ENCODE results near the gene DNAJC1. TPM values are rescaled to one million over a fixed set of nuclear protein-coding genes. Genes with fewer than 3 reads are reported as not detected.

Gene DNAJC1
- total and polyA plus RNA-seq, 4 donors: 21.2 to 48.1 (median 32.5) TPM

DNA sequence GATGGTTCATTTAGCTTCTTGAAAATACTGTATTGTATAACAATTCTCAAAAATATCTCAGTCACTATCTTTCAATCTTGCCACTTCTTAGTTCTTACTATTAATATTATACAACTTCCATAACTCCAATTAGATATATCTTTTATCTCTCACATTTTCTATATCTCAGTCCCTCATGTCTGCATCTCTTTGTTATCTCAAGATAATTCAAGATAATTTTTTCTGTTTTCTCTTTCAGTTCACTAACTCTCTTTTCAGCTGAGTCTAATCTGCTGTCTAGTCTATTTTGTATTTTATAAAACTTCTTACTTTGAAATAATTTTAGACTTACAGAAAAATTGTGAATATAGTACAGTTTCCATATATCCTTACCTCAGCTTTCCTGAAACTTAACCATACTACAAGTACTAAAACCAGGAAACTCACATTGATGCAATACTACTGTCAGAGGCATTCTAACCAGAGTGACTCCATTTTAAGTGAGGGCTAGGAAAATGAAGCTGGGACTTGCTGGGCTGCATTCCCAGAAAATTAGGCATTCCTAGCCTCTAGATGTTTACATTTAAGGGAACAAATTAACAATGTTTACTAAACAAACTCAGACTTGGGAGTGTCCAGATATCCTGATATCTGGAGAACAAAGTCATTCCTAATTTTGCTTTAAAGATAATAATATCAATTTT lies 38.4 kb downstream of the DNAJC1 start:
- Histone ChIP-seq H3K36me3 (ENCODE audit: control insufficient read depth in 4 of 4, insufficient read depth in 3 of 4, low read depth in 1 of 4, low read length in 3 of 4) (no peaks in the 10 kb centered on the region), H3K27ac (ENCODE audit: low read depth in 1 of 2, low read length in 2 of 2) (no peak overlapping the region), H3K4me1 (ENCODE audit: control insufficient read depth in 4 of 4, insufficient read depth in 4 of 4, low read length in 3 of 4) (no peaks in the 10 kb centered on the region), H3K27me3 (ENCODE audit: control insufficient read depth in 4 of 4, insufficient read depth in 4 of 4, low read length in 3 of 4) (no peaks in the 10 kb centered on the region), H3K9ac (ENCODE audit: low read depth in 1 of 2, low read length in 2 of 2) (no peak overlapping the region), H3K9me3 (ENCODE audit: control insufficient read depth in 4 of 4, low read length in 3 of 4) (no peaks in the 10 kb centered on the region), H3K4me3 (ENCODE audit: low read depth in 1 of 3, low read length in 3 of 3) (no peak overlapping the region)
- TF ChIP-seq FOXA1 (IDR thresholded peaks at IDR 0.05): no peak
- TF ChIP-seq NR2F2 (IDR thresholded peaks at IDR 0.05): no peak
- no peak for TF ChIP-seq HNF4A (conservative IDR thresholded peaks at IDR 0.05)
- no peak for TF ChIP-seq TAF1 (conservative IDR thresholded peaks at IDR 0.05)
- TF ChIP-seq, protein P1, sequence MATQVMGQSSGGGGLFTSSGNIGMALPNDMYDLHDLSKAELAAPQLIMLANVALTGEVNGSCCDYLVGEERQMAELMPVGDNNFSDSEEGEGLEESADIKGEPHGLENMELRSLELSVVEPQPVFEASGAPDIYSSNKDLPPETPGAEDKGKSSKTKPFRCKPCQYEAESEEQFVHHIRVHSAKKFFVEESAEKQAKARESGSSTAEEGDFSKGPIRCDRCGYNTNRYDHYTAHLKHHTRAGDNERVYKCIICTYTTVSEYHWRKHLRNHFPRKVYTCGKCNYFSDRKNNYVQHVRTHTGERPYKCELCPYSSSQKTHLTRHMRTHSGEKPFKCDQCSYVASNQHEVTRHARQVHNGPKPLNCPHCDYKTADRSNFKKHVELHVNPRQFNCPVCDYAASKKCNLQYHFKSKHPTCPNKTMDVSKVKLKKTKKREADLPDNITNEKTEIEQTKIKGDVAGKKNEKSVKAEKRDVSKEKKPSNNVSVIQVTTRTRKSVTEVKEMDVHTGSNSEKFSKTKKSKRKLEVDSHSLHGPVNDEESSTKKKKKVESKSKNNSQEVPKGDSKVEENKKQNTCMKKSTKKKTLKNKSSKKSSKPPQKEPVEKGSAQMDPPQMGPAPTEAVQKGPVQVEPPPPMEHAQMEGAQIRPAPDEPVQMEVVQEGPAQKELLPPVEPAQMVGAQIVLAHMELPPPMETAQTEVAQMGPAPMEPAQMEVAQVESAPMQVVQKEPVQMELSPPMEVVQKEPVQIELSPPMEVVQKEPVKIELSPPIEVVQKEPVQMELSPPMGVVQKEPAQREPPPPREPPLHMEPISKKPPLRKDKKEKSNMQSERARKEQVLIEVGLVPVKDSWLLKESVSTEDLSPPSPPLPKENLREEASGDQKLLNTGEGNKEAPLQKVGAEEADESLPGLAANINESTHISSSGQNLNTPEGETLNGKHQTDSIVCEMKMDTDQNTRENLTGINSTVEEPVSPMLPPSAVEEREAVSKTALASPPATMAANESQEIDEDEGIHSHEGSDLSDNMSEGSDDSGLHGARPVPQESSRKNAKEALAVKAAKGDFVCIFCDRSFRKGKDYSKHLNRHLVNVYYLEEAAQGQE (IDR thresholded peaks at IDR 0.05): no peak
- TF ChIP-seq, protein P2, sequence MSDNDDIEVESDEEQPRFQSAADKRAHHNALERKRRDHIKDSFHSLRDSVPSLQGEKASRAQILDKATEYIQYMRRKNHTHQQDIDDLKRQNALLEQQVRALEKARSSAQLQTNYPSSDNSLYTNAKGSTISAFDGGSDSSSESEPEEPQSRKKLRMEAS (IDR thresholded peaks at IDR 0.05): no peak
- TF ChIP-seq EGR1 (IDR thresholded peaks at IDR 0.05; ENCODE audit: low read depth in 2 of 2): no peak
- TF ChIP-seq, protein P3, sequence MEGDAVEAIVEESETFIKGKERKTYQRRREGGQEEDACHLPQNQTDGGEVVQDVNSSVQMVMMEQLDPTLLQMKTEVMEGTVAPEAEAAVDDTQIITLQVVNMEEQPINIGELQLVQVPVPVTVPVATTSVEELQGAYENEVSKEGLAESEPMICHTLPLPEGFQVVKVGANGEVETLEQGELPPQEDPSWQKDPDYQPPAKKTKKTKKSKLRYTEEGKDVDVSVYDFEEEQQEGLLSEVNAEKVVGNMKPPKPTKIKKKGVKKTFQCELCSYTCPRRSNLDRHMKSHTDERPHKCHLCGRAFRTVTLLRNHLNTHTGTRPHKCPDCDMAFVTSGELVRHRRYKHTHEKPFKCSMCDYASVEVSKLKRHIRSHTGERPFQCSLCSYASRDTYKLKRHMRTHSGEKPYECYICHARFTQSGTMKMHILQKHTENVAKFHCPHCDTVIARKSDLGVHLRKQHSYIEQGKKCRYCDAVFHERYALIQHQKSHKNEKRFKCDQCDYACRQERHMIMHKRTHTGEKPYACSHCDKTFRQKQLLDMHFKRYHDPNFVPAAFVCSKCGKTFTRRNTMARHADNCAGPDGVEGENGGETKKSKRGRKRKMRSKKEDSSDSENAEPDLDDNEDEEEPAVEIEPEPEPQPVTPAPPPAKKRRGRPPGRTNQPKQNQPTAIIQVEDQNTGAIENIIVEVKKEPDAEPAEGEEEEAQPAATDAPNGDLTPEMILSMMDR (IDR thresholded peaks at IDR 0.05; ENCODE audit: low read depth, low read length, missing input control): no peak
- no peak for TF ChIP-seq YY1 (IDR thresholded peaks at IDR 0.05)
- no peak for TF ChIP-seq RAD21 (IDR thresholded peaks at IDR 0.05)
- TF ChIP-seq, protein P4, sequence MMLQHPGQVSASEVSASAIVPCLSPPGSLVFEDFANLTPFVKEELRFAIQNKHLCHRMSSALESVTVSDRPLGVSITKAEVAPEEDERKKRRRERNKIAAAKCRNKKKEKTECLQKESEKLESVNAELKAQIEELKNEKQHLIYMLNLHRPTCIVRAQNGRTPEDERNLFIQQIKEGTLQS (IDR thresholded peaks at IDR 0.05): no peak
- TF ChIP-seq HNF4G (IDR thresholded peaks at IDR 0.05): no peak
- TF ChIP-seq, protein P5, sequence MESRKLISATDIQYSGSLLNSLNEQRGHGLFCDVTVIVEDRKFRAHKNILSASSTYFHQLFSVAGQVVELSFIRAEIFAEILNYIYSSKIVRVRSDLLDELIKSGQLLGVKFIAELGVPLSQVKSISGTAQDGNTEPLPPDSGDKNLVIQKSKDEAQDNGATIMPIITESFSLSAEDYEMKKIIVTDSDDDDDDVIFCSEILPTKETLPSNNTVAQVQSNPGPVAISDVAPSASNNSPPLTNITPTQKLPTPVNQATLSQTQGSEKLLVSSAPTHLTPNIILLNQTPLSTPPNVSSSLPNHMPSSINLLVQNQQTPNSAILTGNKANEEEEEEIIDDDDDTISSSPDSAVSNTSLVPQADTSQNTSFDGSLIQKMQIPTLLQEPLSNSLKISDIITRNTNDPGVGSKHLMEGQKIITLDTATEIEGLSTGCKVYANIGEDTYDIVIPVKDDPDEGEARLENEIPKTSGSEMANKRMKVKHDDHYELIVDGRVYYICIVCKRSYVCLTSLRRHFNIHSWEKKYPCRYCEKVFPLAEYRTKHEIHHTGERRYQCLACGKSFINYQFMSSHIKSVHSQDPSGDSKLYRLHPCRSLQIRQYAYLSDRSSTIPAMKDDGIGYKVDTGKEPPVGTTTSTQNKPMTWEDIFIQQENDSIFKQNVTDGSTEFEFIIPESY (IDR thresholded peaks at IDR 0.05): no peak
- no peak for DNase-seq (ENCODE audit: low spot score)

DNA sequence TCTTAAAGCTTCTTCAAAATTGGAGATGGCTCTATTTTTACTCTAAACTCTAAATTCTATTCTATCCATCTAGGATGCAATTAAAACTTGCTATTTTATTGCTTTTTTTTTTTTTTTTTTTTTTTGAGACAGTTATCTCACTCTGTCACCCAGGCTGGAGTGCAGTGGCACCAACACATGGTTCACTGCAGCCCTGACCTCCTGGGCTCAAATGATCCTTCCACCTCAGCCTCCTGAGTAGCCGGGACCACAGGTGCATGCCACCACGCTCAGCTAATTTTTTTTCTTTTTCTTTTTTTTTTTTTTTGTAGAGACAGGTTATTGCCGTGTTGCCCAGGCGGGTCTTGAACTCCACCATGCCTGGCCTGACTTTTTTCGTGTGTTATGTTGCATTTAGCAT lies 41.2 kb downstream of the DNAJC1 start:
- no peaks in the 10 kb centered on the region for H3K4me1 ChIP-seq (ENCODE audit: control insufficient read depth in 4 of 4, insufficient read depth in 4 of 4, low read length in 3 of 4)
- H3K9ac ChIP-seq (ENCODE audit: low read depth in 1 of 2, low read length in 2 of 2): no peak overlapping the region
- H3K9me3 ChIP-seq (ENCODE audit: control insufficient read depth in 4 of 4, low read length in 3 of 4): no peaks in the 10 kb centered on the region
- DNase-seq (ENCODE audit: low spot score): no peak
- H3K27ac ChIP-seq (ENCODE audit: low read depth in 1 of 2, low read length in 2 of 2): no peak overlapping the region
- WGBS: 97% methylated on average over 5 of the region's 5 CpGs
- H3K4me3 ChIP-seq (ENCODE audit: low read depth in 1 of 3, low read length in 3 of 3): no peak overlapping the region
- no peaks in the 10 kb centered on the region for H3K36me3 ChIP-seq (ENCODE audit: control insufficient read depth in 4 of 4, insufficient read depth in 3 of 4, low read depth in 1 of 4, low read length in 3 of 4)
- H3K27me3 ChIP-seq (ENCODE audit: control insufficient read depth in 4 of 4, insufficient read depth in 4 of 4, low read length in 3 of 4): no peaks in the 10 kb centered on the region
- no peak for TF ChIP-seq EGR1 (IDR thresholded peaks at IDR 0.05; ENCODE audit: low read depth in 2 of 2)
- TF ChIP-seq RAD21 (IDR thresholded peaks at IDR 0.05): no peak
- TF ChIP-seq, protein P4 (IDR thresholded peaks at IDR 0.05): no peak
- no peak for TF ChIP-seq SP1 (IDR thresholded peaks at IDR 0.05)
- TF ChIP-seq, protein P5 (IDR thresholded peaks at IDR 0.05): no peak
- TF ChIP-seq FOXA1 (IDR thresholded peaks at IDR 0.05): no peak
- TF ChIP-seq, protein P3 (IDR thresholded peaks at IDR 0.05; ENCODE audit: low read depth, low read length, missing input control): no peak
- TF ChIP-seq TAF1 (conservative IDR thresholded peaks at IDR 0.05): no peak
- no peak for TF ChIP-seq NR2F2 (IDR thresholded peaks at IDR 0.05)

Data from liver (tissue), 9 donors.